Body of pancreas (tissue), 4 donors: Measurements from ENCODE around the gene OR6K3. TPM values are rescaled to one million over a fixed set of nuclear protein-coding genes. Genes with fewer than 3 reads are reported as not detected.
"Not testable (repeated sequence)": the region's sequence is repeated elsewhere in the genome, so short reads cannot be mapped to it uniquely, and the experiment has no call there.

ENCODE experiments used
- ATAC-seq: fragments of 150-250 bp; one replicate; pipeline ENCODE4 v1.9.1; 2016
- DNase-seq, 4 donors: peaks; one replicate each; pipeline ENCODE4 v3.0.0-alpha.2; 2019
- H3K27ac ChIP-seq, 4 donors: fragments of 200-600 bp; sonication (generic); 1 replicate in 3 of 4; 2 replicates in 1 of 4; pipeline versions ENCODE4 v1.5.1 to v1.6.1; 2016 to 2019; ENCODE audit warnings: mild to moderate bottlenecking in 1 of 4, mixed read lengths in 1 of 4, moderate library complexity in 1 of 4
- H3K27me3 ChIP-seq, 2 donors: fragments of 200-600 bp; sonication (generic); one replicate each; pipeline ENCODE4 v1.6.0; 2016; ENCODE audit warnings: mild to moderate bottlenecking in 1 of 2
- H3K36me3 ChIP-seq, 2 donors: fragments of 200-600 bp; sonication (generic); replicated peaks in 1 of 2; 2 replicates each; pipeline ENCODE4 v1.5.1; 2016; ENCODE audit warnings: low read depth in 2 of 2; ENCODE audit not compliant: insufficient read depth in 1 of 2
- H3K4me1 ChIP-seq: fragments of 200-600 bp; sonication (generic); one replicate; pipeline ENCODE4 v1.6.0; 2016
- H3K4me3 ChIP-seq, 2 donors: fragments of 200-600 bp; sonication (generic); 1 replicate in 1 of 2; 2 replicates in 1 of 2; pipeline ENCODE4 v1.5.1; 2016 to 2019
- H3K9me3 ChIP-seq, 3 donors: fragments of 200-600 bp; sonication (generic); 1 replicate in 2 of 3; 2 replicates in 1 of 3; pipeline ENCODE4 v1.5.1; 2016
- CTCF ChIP-seq, 7 experiments: fragments of 450-650 bp in 4 of 7; fragments of 200-600 bp in 3 of 7; sonication (generic) in 3 of 7; IDR thresholded peaks; one replicate each; pipeline ENCODE4 v1.5.1; 2016 to 2019; ENCODE audit warnings: antibody characterized with exemption in 7 of 7
- POLR2A ChIP-seq, 3 donors: fragments of 450-650 bp; IDR thresholded peaks; one replicate each; pipeline ENCODE4 v1.6.1; 2016; ENCODE audit warnings: antibody characterized with exemption in 3 of 3, mild to moderate bottlenecking in 2 of 3
- WGBS, 2 donors: methylation state at CpG; one replicate each; pipeline ENCODE4 v1.1.5; 2017; 5-methylcytosine and 5-hydroxymethylcytosine counted together
- intact Hi-C: fragments of 100-400 bp; cut with DNase I; formaldehyde crosslinking; loops from one replicate; pipeline ENCODE4 v1.15.1; 2023
- total RNA-seq, 2 donors: library from RNA; depleted of rRNA; stranded (reverse); fragments of >200 nt; gene quantifications; one replicate each; pipeline ENCODE4 v1.1.0, GENCODE V29; 2016

Gene OR6K3
- total RNA-seq, 2 donors from 2014 or later = not detected

- Histone ChIP-seq H3K36me3 (no peaks in the 10 kb centered on the region), H3K4me1 (no peaks in the 10 kb centered on the region), H3K27ac (no peak overlapping the region), H3K4me3 (no peak overlapping the region), H3K9me3 (no peaks in the 10 kb centered on the region), H3K27me3 (no peaks in the 10 kb centered on the region)
- intact Hi-C loops = no loop called here
- TF ChIP-seq POLR2A (IDR thresholded peaks at IDR 0.05) (no peak), CTCF (IDR thresholded peaks at IDR 0.05) (no peak)
- 36 to 43% methylated on average over 2 of the region's 2 CpGs for WGBS, 2 donors
- ATAC-seq = no peak
- DNase-seq = no peak
Observed at GRCh38 chr1:158706096-158706495, 14.4 kb downstream of the OR6K3 start.

- Histone ChIP-seq H3K36me3 (no peaks in the 10 kb centered on the region), H3K4me3 (no peak within 1 kb of the TSS), H3K27me3 (no peaks in the 10 kb centered on the region), H3K27ac (no peak within 1 kb of the TSS), H3K4me1 (no peaks in the 10 kb centered on the region), H3K9me3 (no peaks in the 10 kb centered on the region)
- no peak for DNase-seq
- WGBS, 2 donors = 66 to 74% methylated on average over 4 of the region's 4 CpGs
- intact Hi-C loops = no loop called here
- TF ChIP-seq POLR2A (IDR thresholded peaks at IDR 0.05) (no peak), CTCF (IDR thresholded peaks at IDR 0.05) (no peak)
- ATAC-seq = no peak
Observed at GRCh38 chr1:158700552-158700951, 20.0 kb downstream of the OR6K3 start, which contains the start of gene OR6K2. TSS of gene OR6K2 (minus strand) at chr1:158700652. CDS start at chr1:158700652, 0 bp downstream.

GRCh38 chr1:158694596-158694995, 25.9 kb downstream of the OR6K3 start:
- intact Hi-C loops = no loop called here
- TF ChIP-seq POLR2A (IDR thresholded peaks at IDR 0.05) = no peak
- TF ChIP-seq CTCF (IDR thresholded peaks at IDR 0.05) = no peak
- no peaks in the 10 kb centered on the region for H3K27me3 ChIP-seq
- DNase-seq (no peak), ATAC-seq (no peak)
- H3K4me1 ChIP-seq = no peaks in the 10 kb centered on the region
- H3K4me3 ChIP-seq = no peak overlapping the region
- WGBS, 2 donors = 33 to 43% methylated on average over 2 of the region's 2 CpGs
- no peaks in the 10 kb centered on the region for H3K9me3 ChIP-seq
- H3K27ac ChIP-seq = no peak overlapping the region
- H3K36me3 ChIP-seq = no peaks in the 10 kb centered on the region

GRCh38 chr1:158692356-158692755, 28.2 kb downstream of the OR6K3 start:
- Histone ChIP-seq H3K4me3 (no peak overlapping the region), H3K9me3 (no peaks in the 10 kb centered on the region), H3K27me3 (no peaks in the 10 kb centered on the region), H3K27ac (no peak overlapping the region), H3K4me1 (no peaks in the 10 kb centered on the region), H3K36me3 (no peaks in the 10 kb centered on the region)
- TF ChIP-seq CTCF (IDR thresholded peaks at IDR 0.05) (no peak), POLR2A (IDR thresholded peaks at IDR 0.05) (no peak)
- no peak for DNase-seq
- intact Hi-C loops = no loop called here
- ATAC-seq = no peak

GRCh38 chr1:158691907-158692306, 28.6 kb downstream of the OR6K3 start:
- Histone ChIP-seq H3K9me3 (no peaks in the 10 kb centered on the region), H3K27ac (no peak overlapping the region), H3K4me1 (no peaks in the 10 kb centered on the region), H3K27me3 (no peaks in the 10 kb centered on the region), H3K4me3 (no peak overlapping the region), H3K36me3 (no peaks in the 10 kb centered on the region)
- ATAC-seq (no peak), DNase-seq (no peak)
- intact Hi-C loops = no loop called here
- no peak for TF ChIP-seq CTCF (IDR thresholded peaks at IDR 0.05)
- TF ChIP-seq POLR2A (IDR thresholded peaks at IDR 0.05) = no peak

- ATAC-seq, H3K4me1 ChIP-seq, H3K9me3 ChIP-seq, H3K4me3 ChIP-seq, intact Hi-C loops, H3K27me3 ChIP-seq, H3K36me3 ChIP-seq, H3K27ac ChIP-seq, DNase-seq: not testable (repeated sequence)
- WGBS, 2 donors = 18 to 21% methylated on average over 1 of the region's 1 CpG
Observed at GRCh38 chr1:158691149-158691548, 29.4 kb downstream of the OR6K3 start.
